GM12878 (cell line): ENCODE measurements around the gene FHL2. TPM values are rescaled to one million over a fixed set of nuclear protein-coding genes. Genes with fewer than 3 reads are reported as not detected.
A peak's percentile ranks its signal among the peaks of the same experiment; 100 is the strongest.

Source experiments
- ATAC-seq: fragments of 200-7000 bp; cut with Tn5 transposase; 3 replicates; pipeline ENCODE4 v1.9.1; 2020; ENCODE audit warnings: mild to moderate bottlenecking, moderate library complexity
- BruUV-seq: library from RNA; stranded (reverse); fragments of 400-500 nt; replicated peaks from 2 replicates; lab custom pipeline; 2021; lab: Mats Ljungman, UMichigan
- CTCF ChIA-PET: fragments of 300-600 bp; sonication (Branson Sonifier 250); formaldehyde crosslinking; extraction: SDS; loops from one replicate; lab custom pipeline; 2021; ENCODE audit warnings: inconsistent platforms; lab: Yijun Ruan, JAX
- POLR2A ChIA-PET: fragments of 350-600 bp; formaldehyde crosslinking; extraction: SDS; loops from one replicate; lab custom pipeline; 2021; ENCODE audit warnings: inconsistent platforms; lab: Charles Lee
- RAD21 ChIA-PET: fragments of 300-600 bp; sonication (Branson Sonifier 250); formaldehyde crosslinking; loops from one replicate; lab custom pipeline; 2023; ENCODE audit warnings: antibody characterized with exemption; ENCODE audit not compliant: unreplicated experiment; lab: Charles Lee
- SMC1A ChIA-PET: fragments of 300-600 bp; sonication (Branson Sonifier 250); formaldehyde crosslinking; loops from one replicate; lab custom pipeline; 2023; ENCODE audit not compliant: unreplicated experiment, uncharacterized antibody; lab: Charles Lee
- DNase-seq: peaks from one replicate; pipeline ENCODE4 v3.0.0-alpha.2; 2011; ENCODE audit warnings: low read depth, low spot score
- FAIRE-seq: peaks from 3 replicates; lab custom pipeline; 2011; peaks lifted over from hg19 to GRCh38; lab: Jason Lieb, UNC
- H2AFZ ChIP-seq: 2 replicates; pipeline ENCODE4 v1.6.0; 2011; ENCODE audit warnings: low read depth, low read length, control low read depth; ENCODE audit not compliant: control insufficient read depth
- H3K27ac ChIP-seq: 2 replicates; pipeline ENCODE4 v1.5.1; 2011; ENCODE audit warnings: control low read depth; ENCODE audit not compliant: control insufficient read depth, insufficient read depth
- H3K27me3 ChIP-seq, 2 experiments: replicated peaks in 1 of 2; 2 replicates each; pipeline versions ENCODE4 v1.6.0 to v1.6.1; 2011; ENCODE audit warnings: low read length in 1 of 2; ENCODE audit not compliant: control insufficient read depth in 2 of 2, insufficient read depth in 2 of 2
- H3K36me3 ChIP-seq, 2 experiments: 2 replicates each; pipeline ENCODE4 v1.5.1; 2011; ENCODE audit warnings: low read length in 1 of 2; ENCODE audit not compliant: control insufficient read depth in 2 of 2, insufficient read depth in 2 of 2
- H3K4me1 ChIP-seq: 2 replicates; pipeline ENCODE4 v1.6.1; 2011; ENCODE audit warnings: mild to moderate bottlenecking, low read length, moderate library complexity, mixed read lengths; ENCODE audit not compliant: control insufficient read depth, insufficient read depth
- H3K4me2 ChIP-seq: 2 replicates; pipeline ENCODE4 v1.6.0; 2011; ENCODE audit warnings: control low read depth; ENCODE audit not compliant: control insufficient read depth, insufficient read depth
- H3K4me3 ChIP-seq: fragments of 200-600 bp; sonication (generic); 2 replicates; pipeline ENCODE4 v1.5.1; 2016
- H3K79me2 ChIP-seq: 2 replicates; pipeline ENCODE4 v1.6.0; 2011; ENCODE audit warnings: low read length; ENCODE audit not compliant: control insufficient read depth, insufficient read depth
- H3K9ac ChIP-seq: 2 replicates; pipeline ENCODE4 v1.8.0; 2011; ENCODE audit warnings: low read length, control low read depth, mixed read lengths; ENCODE audit not compliant: control insufficient read depth, insufficient read depth
- H3K9me3 ChIP-seq: replicated peaks from 3 replicates; pipeline ENCODE4 v1.5.1; 2011; ENCODE audit warnings: mild to moderate bottlenecking, low read length; ENCODE audit not compliant: control insufficient read depth, insufficient read depth
- H4K20me1 ChIP-seq: 2 replicates; pipeline ENCODE4 v1.6.0; 2011; ENCODE audit not compliant: control insufficient read depth, insufficient read depth
- HDGF ChIP-seq: fragments of 450-650 bp; IDR thresholded peaks from 2 replicates; pipeline ENCODE4 v1.6.1; 2016; ENCODE audit warnings: antibody characterized with exemption
- MTA2 ChIP-seq: fragments of 450-650 bp; IDR thresholded peaks from 2 replicates; pipeline ENCODE4 v1.6.1; 2016; ENCODE audit warnings: low read depth, mild to moderate bottlenecking, moderate library complexity
- RAD21 ChIP-seq: IDR thresholded peaks from 2 replicates; pipeline ENCODE4 v1.6.1; 2011; ENCODE audit warnings: mild to moderate bottlenecking, low read depth, low read length, moderate library complexity; ENCODE audit not compliant: insufficient read depth
- STAT1 ChIP-seq: fragments of 450-650 bp; conservative IDR thresholded peaks from 2 replicates; pipeline ENCODE4 v1.6.1; 2014; ENCODE audit warnings: antibody characterized with exemption, mild to moderate bottlenecking
- WGBS: methylation state at CpG from one replicate; pipeline ENCODE4 v1.1.6; 2016; ENCODE audit warnings: low lambda C conversion rate; ENCODE audit not compliant: insufficient replicate concordance, insufficient coverage; ENCODE audit errors: missing lambda C conversion rate; 5-methylcytosine and 5-hydroxymethylcytosine counted together
- in situ Hi-C: fragments of 300-500 bp; cut with MboI; formaldehyde crosslinking; loops from 9 replicates; pipeline ENCODE4 v1.14.3; 2018; ENCODE audit warnings: mixed read lengths
- intact Hi-C: fragments of 100-400 bp; cut with micrococcal nuclease; formaldehyde crosslinking; loops from one replicate; pipeline ENCODE4 v1.14.2; 2022; ENCODE audit not compliant: unreplicated experiment
- polyA plus RNA-seq, 11 experiments: library from polyadenylated mRNA; depleted of rRNA in 4 of 11; unstranded in 6 of 11; stranded (reverse) in 5 of 11; fragments of >200 nt; fragmentation: Nextera tagmentation in 4 of 11; fragmentation: Illumina TruSeq in 1 of 11; extraction: Ambion mirVana in 4 of 11; extraction: Trizol in 1 of 11; gene quantifications; 1 replicate in 1 of 11; 2 replicates in 10 of 11; pipeline versions ENCODE4 v1.2.1 to v1.2.3, GENCODE V29; 2011 to 2016; ENCODE audit warnings: inconsistent platforms in 2 of 11, missing spikeins in 2 of 11, low read depth in 1 of 11
- total RNA-seq, 4 experiments: library from RNA; depleted of rRNA in 3 of 4; stranded (reverse); fragments of >200 nt in 3 of 4; fragmentation: Illumina TruSeq in 1 of 4; extraction: Trizol in 1 of 4; gene quantifications; 2 replicates each; pipeline versions ENCODE4 v1.2.1 to v1.2.3, GENCODE V29; 2013 to 2021
- TF ChIP-seq, protein P1 (sequence below), 3 experiments: IDR thresholded peaks in 2 of 3; conservative IDR thresholded peaks in 1 of 3; 2 replicates each; pipeline ENCODE4 v1.5.1; 2011; ENCODE audit warnings: low read depth in 3 of 3, low read length in 3 of 3, mild to moderate bottlenecking in 3 of 3, control low read depth in 2 of 3, moderate library complexity in 2 of 3, inconsistent platforms in 1 of 3, mixed read lengths in 1 of 3; ENCODE audit not compliant: control insufficient read depth in 2 of 3, insufficient read depth in 1 of 3; ENCODE audit errors: extremely low read depth in 1 of 3
- TF ChIP-seq, protein P2 (sequence below): IDR thresholded peaks from 2 replicates; pipeline ENCODE4 v1.6.1; 2011; ENCODE audit warnings: low read depth, mild to moderate bottlenecking, low read length, moderate library complexity, borderline replicate concordance; ENCODE audit errors: extremely low read depth
- TF ChIP-seq, protein P3 (sequence below): IDR thresholded peaks from 2 replicates; pipeline ENCODE4 v1.6.1; 2012; ENCODE audit warnings: improper control_type of control experiment, low read depth, low read length; ENCODE audit not compliant: insufficient replicate concordance

Gene FHL2
- total and polyA plus RNA-seq, 10 of the 15 experiments (the other 5 are each of a cell fraction or from before 2014, with no cell fraction given), result 2.2 to 9.9 (median 4.5) TPM

DNA sequence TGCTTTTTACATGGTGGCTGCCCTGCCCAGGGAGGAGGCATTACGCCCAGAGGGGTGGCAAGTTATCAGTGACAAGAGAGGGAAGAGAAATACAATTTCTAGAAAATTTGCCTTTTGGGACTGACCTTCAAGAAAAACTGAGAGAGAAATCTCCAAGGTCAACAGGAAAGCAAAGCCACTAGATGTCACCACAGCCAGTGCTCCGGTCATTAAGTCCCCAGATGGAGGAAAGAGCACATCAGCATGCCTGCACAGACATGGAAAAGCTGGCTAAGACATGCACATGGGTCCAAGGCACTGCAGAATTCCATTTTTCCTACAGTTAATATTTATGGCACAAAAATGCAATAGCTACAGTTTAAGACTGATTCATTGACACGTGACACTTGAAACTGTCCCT, 21.0 kb downstream of the FHL2 start:
- in situ Hi-C loops, result no loop called here
- Histone ChIP-seq H3K4me1 (peaks cover 12% of the 10 kb centered on the region), H2AFZ (no peak overlapping the region), H3K79me2 (no peaks in the 10 kb centered on the region; the same call in none of the 2 replicates), H3K4me2 (no peak overlapping the region), H3K9me3 (no peaks in the 10 kb centered on the region), H3K9ac (no peak overlapping the region), H3K27me3 (no peaks in the 10 kb centered on the region), H3K27ac (no peak overlapping the region), H4K20me1 (no peaks in the 10 kb centered on the region), H3K4me3 (no peak overlapping the region), H3K36me3 (no peaks in the 10 kb centered on the region)
- intact Hi-C loops, result loop anchor here (10.0 kb wide), 1 partner anchor 367 kb away; the partner anchor contains the start of gene NCK2
- DNase-seq (no peak), ATAC-seq (no peak), FAIRE-seq (no peak)
- RAD21 ChIA-PET, result no interaction called here
- no TSS peak for BruUV-seq
- TF ChIP-seq MTA2 (no peak), RAD21 (peak; percentile 24; the same call in 1 of the 2 replicates)
- TF ChIP-seq, protein P1, sequence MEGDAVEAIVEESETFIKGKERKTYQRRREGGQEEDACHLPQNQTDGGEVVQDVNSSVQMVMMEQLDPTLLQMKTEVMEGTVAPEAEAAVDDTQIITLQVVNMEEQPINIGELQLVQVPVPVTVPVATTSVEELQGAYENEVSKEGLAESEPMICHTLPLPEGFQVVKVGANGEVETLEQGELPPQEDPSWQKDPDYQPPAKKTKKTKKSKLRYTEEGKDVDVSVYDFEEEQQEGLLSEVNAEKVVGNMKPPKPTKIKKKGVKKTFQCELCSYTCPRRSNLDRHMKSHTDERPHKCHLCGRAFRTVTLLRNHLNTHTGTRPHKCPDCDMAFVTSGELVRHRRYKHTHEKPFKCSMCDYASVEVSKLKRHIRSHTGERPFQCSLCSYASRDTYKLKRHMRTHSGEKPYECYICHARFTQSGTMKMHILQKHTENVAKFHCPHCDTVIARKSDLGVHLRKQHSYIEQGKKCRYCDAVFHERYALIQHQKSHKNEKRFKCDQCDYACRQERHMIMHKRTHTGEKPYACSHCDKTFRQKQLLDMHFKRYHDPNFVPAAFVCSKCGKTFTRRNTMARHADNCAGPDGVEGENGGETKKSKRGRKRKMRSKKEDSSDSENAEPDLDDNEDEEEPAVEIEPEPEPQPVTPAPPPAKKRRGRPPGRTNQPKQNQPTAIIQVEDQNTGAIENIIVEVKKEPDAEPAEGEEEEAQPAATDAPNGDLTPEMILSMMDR (IDR thresholded peaks at IDR 0.05 in 2 of 3, conservative IDR thresholded peaks at IDR 0.05 in 1 of 3; ENCODE audit: control insufficient read depth in 2 of 3, extremely low read depth in 1 of 3, insufficient read depth in 1 of 3, low read depth in 3 of 3, low read length in 3 of 3), result peak in 1 of 3 experiments; percentile 9; a peak in 1 of 6 replicates
- CTCF ChIA-PET, result interaction anchor here (1.2 kb wide), 1 partner anchor 33 kb away, joined by 3 read pairs; no protein-coding TSS in a partner anchor
- SMC1A ChIA-PET, result no interaction called here
- POLR2A ChIA-PET, result no interaction called here
- WGBS, result 33% methylated on average over 3 of the region's 3 CpGs

DNA sequence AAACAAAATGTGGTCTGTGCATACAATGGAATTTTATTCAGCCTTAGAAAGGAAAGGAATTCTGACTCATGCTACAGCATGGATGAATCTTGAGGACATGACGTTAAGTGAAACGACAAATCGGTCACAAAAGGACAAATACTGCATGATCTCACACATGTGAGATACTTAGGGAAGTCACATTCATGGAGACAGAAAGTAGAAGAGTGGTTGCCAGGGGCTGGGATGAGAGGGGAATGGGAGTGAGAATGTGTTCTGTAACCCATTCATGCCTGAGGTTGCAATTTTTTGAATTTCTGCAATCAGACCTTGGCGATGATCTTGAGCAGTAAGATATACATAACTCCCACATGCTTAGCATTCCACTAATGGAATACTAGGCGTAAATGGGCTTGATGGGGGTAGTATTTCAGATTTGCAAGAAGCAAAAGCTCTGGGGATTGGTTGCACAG, 22.0 kb downstream of the FHL2 start:
- in situ Hi-C loops, result no loop called here
- DNase-seq, result no peak
- Histone ChIP-seq H3K9me3 (no peaks in the 10 kb centered on the region), H3K4me2 (no peak overlapping the region), H4K20me1 (no peaks in the 10 kb centered on the region), H3K27me3 (no peaks in the 10 kb centered on the region), H3K4me1 (peaks cover 13% of the 10 kb centered on the region), H3K36me3 (no peaks in the 10 kb centered on the region), H2AFZ (no peak overlapping the region), H3K9ac (no peak overlapping the region), H3K27ac (no peak overlapping the region), H3K79me2 (no peaks in the 10 kb centered on the region; the same call in none of the 2 replicates), H3K4me3 (no peak overlapping the region)
- 94% methylated on average over 5 of the region's 5 CpGs for WGBS
- no peak for FAIRE-seq
- POLR2A ChIA-PET, result no interaction called here
- ATAC-seq, result no peak
- SMC1A ChIA-PET, result no interaction called here
- intact Hi-C loops, result loop anchor here (10.0 kb wide), 1 partner anchor 368 kb away; the partner anchor contains the start of gene NCK2
- no TSS peak for BruUV-seq
- RAD21 ChIA-PET, result no interaction called here
- CTCF ChIA-PET, result no interaction called here
- TF ChIP-seq, protein P2, sequence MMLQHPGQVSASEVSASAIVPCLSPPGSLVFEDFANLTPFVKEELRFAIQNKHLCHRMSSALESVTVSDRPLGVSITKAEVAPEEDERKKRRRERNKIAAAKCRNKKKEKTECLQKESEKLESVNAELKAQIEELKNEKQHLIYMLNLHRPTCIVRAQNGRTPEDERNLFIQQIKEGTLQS, result no peak
- TF ChIP-seq STAT1, result no peak
- TF ChIP-seq, protein P3, sequence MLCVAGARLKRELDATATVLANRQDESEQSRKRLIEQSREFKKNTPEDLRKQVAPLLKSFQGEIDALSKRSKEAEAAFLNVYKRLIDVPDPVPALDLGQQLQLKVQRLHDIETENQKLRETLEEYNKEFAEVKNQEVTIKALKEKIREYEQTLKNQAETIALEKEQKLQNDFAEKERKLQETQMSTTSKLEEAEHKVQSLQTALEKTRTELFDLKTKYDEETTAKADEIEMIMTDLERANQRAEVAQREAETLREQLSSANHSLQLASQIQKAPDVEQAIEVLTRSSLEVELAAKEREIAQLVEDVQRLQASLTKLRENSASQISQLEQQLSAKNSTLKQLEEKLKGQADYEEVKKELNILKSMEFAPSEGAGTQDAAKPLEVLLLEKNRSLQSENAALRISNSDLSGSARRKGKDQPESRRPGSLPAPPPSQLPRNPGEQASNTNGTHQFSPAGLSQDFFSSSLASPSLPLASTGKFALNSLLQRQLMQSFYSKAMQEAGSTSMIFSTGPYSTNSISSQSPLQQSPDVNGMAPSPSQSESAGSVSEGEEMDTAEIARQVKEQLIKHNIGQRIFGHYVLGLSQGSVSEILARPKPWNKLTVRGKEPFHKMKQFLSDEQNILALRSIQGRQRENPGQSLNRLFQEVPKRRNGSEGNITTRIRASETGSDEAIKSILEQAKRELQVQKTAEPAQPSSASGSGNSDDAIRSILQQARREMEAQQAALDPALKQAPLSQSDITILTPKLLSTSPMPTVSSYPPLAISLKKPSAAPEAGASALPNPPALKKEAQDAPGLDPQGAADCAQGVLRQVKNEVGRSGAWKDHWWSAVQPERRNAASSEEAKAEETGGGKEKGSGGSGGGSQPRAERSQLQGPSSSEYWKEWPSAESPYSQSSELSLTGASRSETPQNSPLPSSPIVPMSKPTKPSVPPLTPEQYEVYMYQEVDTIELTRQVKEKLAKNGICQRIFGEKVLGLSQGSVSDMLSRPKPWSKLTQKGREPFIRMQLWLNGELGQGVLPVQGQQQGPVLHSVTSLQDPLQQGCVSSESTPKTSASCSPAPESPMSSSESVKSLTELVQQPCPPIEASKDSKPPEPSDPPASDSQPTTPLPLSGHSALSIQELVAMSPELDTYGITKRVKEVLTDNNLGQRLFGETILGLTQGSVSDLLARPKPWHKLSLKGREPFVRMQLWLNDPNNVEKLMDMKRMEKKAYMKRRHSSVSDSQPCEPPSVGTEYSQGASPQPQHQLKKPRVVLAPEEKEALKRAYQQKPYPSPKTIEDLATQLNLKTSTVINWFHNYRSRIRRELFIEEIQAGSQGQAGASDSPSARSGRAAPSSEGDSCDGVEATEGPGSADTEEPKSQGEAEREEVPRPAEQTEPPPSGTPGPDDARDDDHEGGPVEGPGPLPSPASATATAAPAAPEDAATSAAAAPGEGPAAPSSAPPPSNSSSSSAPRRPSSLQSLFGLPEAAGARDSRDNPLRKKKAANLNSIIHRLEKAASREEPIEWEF, result no peak
- TF ChIP-seq HDGF, result no peak
